ENCODE measurements around the gene RIOK2. TPM values are rescaled to one million over a fixed set of nuclear protein-coding genes. Genes with fewer than 3 reads are reported as not detected.

The RIOK2 gene
- total and polyA plus RNA-seq, 9 of the 15 experiments (the other 6 are each of a cell fraction or from before 2014, with no cell fraction given): 22.9 to 97.6 (median 47.8) TPM

DNA sequence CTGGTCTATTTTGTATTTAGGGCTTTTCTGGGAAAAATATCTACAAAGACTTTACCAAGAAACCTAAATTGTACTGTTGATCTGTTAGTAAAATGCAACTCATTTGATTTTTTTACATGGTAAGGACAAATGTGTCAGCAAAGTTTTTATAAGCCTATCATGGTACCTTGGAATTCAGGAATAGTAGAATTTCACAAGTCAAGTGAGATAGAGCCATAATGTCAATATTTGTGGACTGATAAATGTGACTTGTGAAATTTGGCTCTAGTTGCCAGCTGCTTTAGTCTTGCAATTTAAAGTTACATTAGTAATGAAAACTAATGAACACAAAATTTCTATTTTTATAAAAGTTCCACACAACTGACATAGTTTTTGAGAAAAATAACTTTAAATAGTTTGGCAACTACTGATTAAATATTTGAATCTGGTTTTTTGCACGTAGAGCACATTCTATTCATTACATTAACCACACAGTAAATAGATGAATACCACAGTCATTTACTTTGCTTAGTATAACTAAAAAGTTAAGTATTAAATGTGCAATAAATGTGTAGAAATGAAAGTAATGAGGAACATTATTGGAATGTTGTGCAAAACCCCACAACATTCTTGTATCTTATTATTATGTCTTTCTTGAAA, 41.2 kb upstream of the RIOK2 start:
- H3K9me1 ChIP-seq (ENCODE audit: control insufficient read depth, insufficient read depth, low read length): no peaks in the 10 kb centered on the region
- DNase-seq (ENCODE audit: extremely low read depth in 1 of 4, low spot score in 3 of 4) (no peak), ATAC-seq (no peak), FAIRE-seq (no peak)
- intact Hi-C loops (cut with micrococcal nuclease) (no loop called here), in situ Hi-C loops (cut with MboI) (no loop called here)
- H3K9ac ChIP-seq (ENCODE audit: insufficient read depth in 1 of 2, low read depth in 2 of 2, low read length in 2 of 2): no peak overlapping the region
- no peaks in the 10 kb centered on the region for H3K9me3 ChIP-seq (replicated peaks; ENCODE audit: control insufficient read depth, insufficient read depth, low read depth, low read length)
- 8% methylated on average over 1 of the region's 1 CpG for WGBS (ENCODE audit: insufficient coverage, low coverage, missing lambda C conversion rate)
- no peaks in the 10 kb centered on the region for H4K20me1 ChIP-seq (replicated peaks; ENCODE audit: control insufficient read depth, insufficient read depth, low read length)
- H3K27me3 ChIP-seq (ENCODE audit: control insufficient read depth in 2 of 2, insufficient read depth in 2 of 2, low read length in 2 of 2): no peaks in the 10 kb centered on the region
- TF ChIP-seq SIN3A (IDR thresholded peaks at IDR 0.05; ENCODE audit: borderline replicate concordance in 2 of 2, control insufficient read depth in 1 of 2, low read depth in 2 of 2, low read length in 2 of 2) (no peak), ZNF133 (CRISPR knock-in tag; IDR thresholded peaks at IDR 0.05) (no peak), CBFA2T3 (IDR thresholded peaks at IDR 0.05) (no peak), PTTG1 (tag; IDR thresholded peaks at IDR 0.05; ENCODE audit: low read depth) (no peak), NCOA4 (IDR thresholded peaks at IDR 0.05; ENCODE audit: partially characterized antibody) (no peak), ZNF589 (CRISPR knock-in tag; IDR thresholded peaks at IDR 0.05; ENCODE audit: low read depth) (no peak), ZSCAN32 (CRISPR knock-in tag; IDR thresholded peaks at IDR 0.05) (no peak), ZBED1 (IDR thresholded peaks at IDR 0.05) (no peak), FOSL1 (tag; conservative IDR thresholded peaks at IDR 0.05) (no peak), KHSRP (IDR thresholded peaks at IDR 0.05) (no peak), XRCC5 (IDR thresholded peaks at IDR 0.05; ENCODE audit: low read depth, low read length) (no peak), GTF2E2 (tag; IDR thresholded peaks at IDR 0.05) (no peak), MEF2D (tag; conservative IDR thresholded peaks at IDR 0.05; ENCODE audit: low read depth) (no peak), ZNF707 (CRISPR knock-in tag; conservative IDR thresholded peaks at IDR 0.05) (no peak)
- TF ChIP-seq, protein P1, sequence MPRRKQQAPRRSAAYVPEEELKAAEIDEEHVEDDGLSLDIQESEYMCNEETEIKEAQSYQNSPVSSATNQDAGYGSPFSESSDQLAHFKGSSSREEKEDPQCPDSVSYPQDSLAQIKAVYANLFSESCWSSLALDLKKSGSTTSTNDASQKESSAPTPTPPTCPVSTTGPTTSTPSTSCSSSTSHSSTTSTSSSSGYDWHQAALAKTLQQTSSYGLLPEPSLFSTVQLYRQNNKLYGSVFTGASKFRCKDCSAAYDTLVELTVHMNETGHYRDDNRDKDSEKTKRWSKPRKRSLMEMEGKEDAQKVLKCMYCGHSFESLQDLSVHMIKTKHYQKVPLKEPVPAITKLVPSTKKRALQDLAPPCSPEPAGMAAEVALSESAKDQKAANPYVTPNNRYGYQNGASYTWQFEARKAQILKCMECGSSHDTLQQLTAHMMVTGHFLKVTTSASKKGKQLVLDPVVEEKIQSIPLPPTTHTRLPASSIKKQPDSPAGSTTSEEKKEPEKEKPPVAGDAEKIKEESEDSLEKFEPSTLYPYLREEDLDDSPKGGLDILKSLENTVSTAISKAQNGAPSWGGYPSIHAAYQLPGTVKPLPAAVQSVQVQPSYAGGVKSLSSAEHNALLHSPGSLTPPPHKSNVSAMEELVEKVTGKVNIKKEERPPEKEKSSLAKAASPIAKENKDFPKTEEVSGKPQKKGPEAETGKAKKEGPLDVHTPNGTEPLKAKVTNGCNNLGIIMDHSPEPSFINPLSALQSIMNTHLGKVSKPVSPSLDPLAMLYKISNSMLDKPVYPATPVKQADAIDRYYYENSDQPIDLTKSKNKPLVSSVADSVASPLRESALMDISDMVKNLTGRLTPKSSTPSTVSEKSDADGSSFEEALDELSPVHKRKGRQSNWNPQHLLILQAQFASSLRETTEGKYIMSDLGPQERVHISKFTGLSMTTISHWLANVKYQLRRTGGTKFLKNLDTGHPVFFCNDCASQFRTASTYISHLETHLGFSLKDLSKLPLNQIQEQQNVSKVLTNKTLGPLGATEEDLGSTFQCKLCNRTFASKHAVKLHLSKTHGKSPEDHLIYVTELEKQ (CRISPR knock-in tag; IDR thresholded peaks at IDR 0.05): no peak
- no peaks in the 10 kb centered on the region for H3K36me3 ChIP-seq (ENCODE audit: control insufficient read depth, insufficient read depth, low read length)
- no peaks in the 10 kb centered on the region for H3K4me1 ChIP-seq (replicated peaks in 1 of 2; ENCODE audit: control insufficient read depth in 2 of 2, insufficient read depth in 2 of 2, low read length in 2 of 2)
- no TSS peak for BruUV-seq (replicated peaks)
- no peak overlapping the region for H3K4me3 ChIP-seq
- no peak overlapping the region for H3K27ac ChIP-seq (ENCODE audit: extremely low read depth, low read depth, low read length)
- no peaks in the 10 kb centered on the region for H3K79me2 ChIP-seq (ENCODE audit: control insufficient read depth, insufficient read depth, low read length)
- ChIA-PET POLR2A (no interaction called here), CTCF (ENCODE audit: low intra/inter-chr PET ratio) (no interaction called here)
- H3K4me2 ChIP-seq (ENCODE audit: insufficient read depth, low read length): no peak overlapping the region
- no peak overlapping the region for H2AFZ ChIP-seq (ENCODE audit: low read depth, low read length)

Measured in K562 (cell line).